ENCODE results near the gene HOXB7. TPM values are rescaled to one million over a fixed set of nuclear protein-coding genes. Genes with fewer than 3 reads are reported as not detected.

Gene HOXB7
- total RNA-seq, 2 donors from 2014 or later = 0.82 TPM; not detected in 1

DNA sequence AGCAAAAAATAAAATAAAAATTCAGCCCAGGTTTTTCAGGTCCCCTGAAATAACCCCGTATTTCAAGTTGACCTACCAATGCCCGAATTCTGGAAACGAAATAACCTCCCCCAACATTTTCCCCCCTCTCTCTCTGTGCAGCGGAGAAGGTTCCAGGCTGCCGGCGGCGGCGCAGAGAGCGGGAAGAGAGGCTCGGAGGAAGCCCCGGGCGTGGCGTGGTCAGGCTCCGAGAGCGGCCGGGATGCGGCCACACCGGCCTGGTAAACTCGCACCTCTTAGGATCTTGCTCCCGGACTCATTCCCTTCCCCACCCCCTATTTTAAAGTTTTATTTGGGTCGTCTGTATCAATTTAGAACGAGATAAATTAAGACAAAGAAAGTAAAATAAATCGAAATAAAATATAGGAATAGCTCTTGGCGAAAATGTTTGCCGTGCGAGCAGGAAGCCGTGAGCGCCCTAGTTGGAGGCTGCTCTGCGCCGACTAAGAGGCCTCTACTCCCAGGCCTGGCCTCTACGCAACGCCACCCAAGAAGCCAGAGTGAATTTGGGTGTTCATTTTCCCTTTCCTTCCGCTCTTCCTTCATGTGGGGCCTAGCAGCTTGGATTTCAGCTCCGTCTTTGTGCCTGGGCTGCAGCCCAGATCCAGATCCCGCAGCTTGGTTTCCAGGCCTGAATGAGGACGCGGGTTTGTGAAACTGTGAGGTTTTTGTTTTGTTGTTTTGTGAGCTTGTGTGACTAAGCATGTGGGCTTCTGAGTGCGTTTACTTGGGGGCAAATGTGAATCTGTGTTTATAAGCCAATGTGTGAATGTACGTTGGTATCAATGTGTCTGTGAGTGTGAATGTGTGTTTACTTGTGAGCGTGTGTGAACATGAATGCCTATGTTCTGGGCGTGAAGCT is 4.6 kb downstream of the HOXB7 start:
- peaks cover 88% of the 10 kb centered on the region for H3K27me3 Mint-ChIP-seq
- no peaks in the 10 kb centered on the region for H3K9me3 ChIP-seq (ENCODE audit: control insufficient read depth, low read length, poor library complexity, severe bottlenecking)
- H3K27ac Mint-ChIP-seq = no peak overlapping the region
- peaks cover 18% of the 10 kb centered on the region for H3K4me1 Mint-ChIP-seq
- H3K36me3 Mint-ChIP-seq (ENCODE audit: low read depth) = peaks cover 6% of the 10 kb centered on the region
- ATAC-seq = no peak
- no peak overlapping the region for H3K4me3 Mint-ChIP-seq
- no peak for DNase-seq

GRCh38 chr17:48605409-48605919 is 5.4 kb downstream of the HOXB7 start:
- Mint-ChIP-seq H3K36me3 (ENCODE audit: low read depth) (peaks cover 6% of the 10 kb centered on the region), H3K27me3 (peaks cover 89% of the 10 kb centered on the region), H3K27ac (no peak overlapping the region), H3K4me1 (peaks cover 15% of the 10 kb centered on the region), H3K4me3 (no peak overlapping the region)
- no peak for ATAC-seq
- no peaks in the 10 kb centered on the region for H3K9me3 ChIP-seq (ENCODE audit: control insufficient read depth, low read length, poor library complexity, severe bottlenecking)
- no peak for DNase-seq

GRCh38 chr17:48604770-48605329 is 6.0 kb downstream of the HOXB7 start, which contains the start of gene HOXB6:
Gene HOXB6, minus strand, starts transcription at chr17:48604986. Its CDS starts 6,836 bp downstream, at chr17:48598150.
- peak within 1 kb of the TSS; percentile 64 for H3K4me3 Mint-ChIP-seq
- H3K4me1 Mint-ChIP-seq = peaks cover 15% of the 10 kb centered on the region
- ATAC-seq = no peak
- no peak for DNase-seq
- peak within 1 kb of the TSS; percentile 27 for H3K27ac Mint-ChIP-seq
- H3K36me3 Mint-ChIP-seq (ENCODE audit: low read depth) = peaks cover 8% of the 10 kb centered on the region
- no peaks in the 10 kb centered on the region for H3K9me3 ChIP-seq (ENCODE audit: control insufficient read depth, low read length, poor library complexity, severe bottlenecking)
- peaks cover 95% of the 10 kb centered on the region for H3K27me3 Mint-ChIP-seq

DNA sequence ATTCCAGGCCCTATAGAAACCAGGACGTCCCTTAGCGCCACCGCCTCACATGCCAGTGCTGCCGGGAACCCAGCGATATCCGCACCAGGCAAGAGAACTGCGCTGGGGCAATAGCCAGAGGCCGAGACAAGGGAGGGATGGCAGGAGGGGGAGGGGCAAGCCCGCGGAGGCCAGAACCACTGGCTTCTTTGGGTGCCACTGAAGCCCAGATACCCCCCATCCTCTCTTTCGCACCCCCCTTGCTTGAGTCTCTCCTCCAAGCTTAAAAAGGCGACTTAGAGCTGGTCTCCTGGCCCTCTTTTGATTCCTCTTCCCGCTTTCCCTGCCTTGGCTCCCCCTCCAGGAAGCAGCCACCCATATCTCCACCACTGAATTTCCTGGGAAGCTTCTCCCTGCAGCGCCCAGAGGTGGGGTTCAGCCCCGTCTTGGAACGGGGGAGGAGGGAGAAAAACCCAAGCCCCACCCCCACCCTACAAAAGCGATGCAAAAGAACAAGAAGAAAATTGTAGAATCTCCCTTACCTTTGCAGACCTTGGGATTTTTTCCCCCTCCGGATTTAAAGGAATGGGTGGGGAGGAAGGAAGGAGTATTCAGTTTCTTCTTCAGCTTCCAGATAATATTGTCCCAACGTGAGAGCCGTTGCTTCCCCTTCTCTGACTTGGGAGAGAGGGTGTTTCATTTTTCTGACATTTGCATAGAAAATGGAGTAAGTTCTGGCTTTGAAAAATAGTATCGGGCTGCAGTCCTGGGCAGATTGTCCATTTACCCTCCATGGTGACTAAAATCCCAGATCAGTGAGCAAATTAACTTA is 6.7 kb downstream of the HOXB7 start:
- Mint-ChIP-seq H3K4me3 (peak overlapping the region; percentile 64), H3K27ac (peak overlapping the region; percentile 27), H3K4me1 (peaks cover 15% of the 10 kb centered on the region), H3K27me3 (peaks cover 96% of the 10 kb centered on the region), H3K36me3 (ENCODE audit: low read depth) (peaks cover 8% of the 10 kb centered on the region)
- H3K9me3 ChIP-seq (ENCODE audit: control insufficient read depth, low read length, poor library complexity, severe bottlenecking) = no peaks in the 10 kb centered on the region
- DNase-seq (no peak), ATAC-seq (no peak)

- Mint-ChIP-seq H3K4me3 (peak overlapping the region; percentile 69), H3K27ac (no peak overlapping the region), H3K27me3 (peaks cover 97% of the 10 kb centered on the region), H3K36me3 (ENCODE audit: low read depth) (peaks cover 9% of the 10 kb centered on the region), H3K4me1 (peaks cover 27% of the 10 kb centered on the region)
- no peak for ATAC-seq
- no peak for DNase-seq
- no peaks in the 10 kb centered on the region for H3K9me3 ChIP-seq (ENCODE audit: control insufficient read depth, low read length, poor library complexity, severe bottlenecking)
Observed at GRCh38 chr17:48601539-48602425, 9.0 kb downstream of the HOXB7 start.

DNA sequence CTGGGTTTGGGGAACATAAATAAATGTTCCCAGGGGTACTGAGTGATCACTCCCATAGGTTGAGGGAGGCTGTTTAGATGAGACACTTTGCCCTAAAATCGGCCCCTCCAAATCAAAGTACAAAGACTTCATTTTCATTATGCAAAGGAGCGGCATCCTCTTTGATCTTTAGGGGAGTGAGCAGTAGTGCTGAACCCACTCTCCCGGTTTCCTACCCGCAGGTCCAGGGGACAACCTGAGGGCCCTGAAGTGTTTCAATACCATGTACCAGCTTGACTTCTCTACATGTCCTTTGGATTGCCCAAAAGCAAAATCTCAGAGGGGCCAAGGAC is 9.6 kb downstream of the HOXB7 start:
- H3K27ac Mint-ChIP-seq = no peak overlapping the region
- no peak overlapping the region for H3K4me3 Mint-ChIP-seq
- peaks cover 97% of the 10 kb centered on the region for H3K27me3 Mint-ChIP-seq
- H3K4me1 Mint-ChIP-seq = peaks cover 34% of the 10 kb centered on the region
- no peak for ATAC-seq
- no peak for DNase-seq
- no peaks in the 10 kb centered on the region for H3K9me3 ChIP-seq (ENCODE audit: control insufficient read depth, low read length, poor library complexity, severe bottlenecking)
- H3K36me3 Mint-ChIP-seq (ENCODE audit: low read depth) = peaks cover 9% of the 10 kb centered on the region

DNA sequence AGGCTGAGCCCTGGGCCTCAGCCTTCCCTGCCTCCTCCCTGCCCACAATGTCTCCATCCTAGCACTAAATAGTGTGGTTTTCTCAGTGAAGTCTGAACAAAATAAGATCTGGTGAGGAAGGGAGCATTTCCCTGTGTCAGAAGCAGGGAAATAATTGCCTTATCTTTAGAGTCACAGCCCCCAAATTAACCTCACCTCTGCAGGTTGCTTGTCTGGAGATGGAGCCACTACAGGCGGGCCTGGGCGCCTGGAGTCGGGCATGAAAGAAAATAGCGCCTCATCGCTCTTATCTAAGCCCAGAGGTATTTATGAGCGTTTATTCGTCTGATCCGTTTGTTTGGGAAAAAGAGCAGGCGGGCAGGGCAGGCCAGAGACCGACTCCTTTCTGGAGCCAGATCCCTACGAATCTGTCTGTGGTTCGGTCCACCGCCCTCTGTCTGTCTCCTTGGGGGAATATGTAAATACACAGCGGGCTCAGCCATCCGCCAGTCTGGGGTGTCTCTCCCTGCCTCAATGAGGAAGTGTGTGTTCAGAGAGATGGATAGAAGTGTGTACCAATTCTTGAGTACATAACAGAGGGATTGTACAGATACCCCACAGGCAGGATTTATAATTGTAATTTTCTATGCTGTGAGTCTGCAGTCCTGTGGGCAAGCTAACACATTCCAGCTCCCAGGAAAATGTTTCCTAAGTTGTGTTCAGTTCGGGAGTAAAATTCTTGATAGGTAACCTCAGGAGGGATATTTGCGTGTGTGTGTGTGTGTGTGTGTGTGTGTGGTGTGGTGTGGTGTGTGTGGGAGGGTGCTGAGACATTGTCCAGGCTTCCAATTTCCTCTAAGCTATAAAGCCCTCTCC is 10.3 kb downstream of the HOXB7 start:
- Mint-ChIP-seq H3K27me3 (peaks cover 97% of the 10 kb centered on the region), H3K36me3 (ENCODE audit: low read depth) (peaks cover 9% of the 10 kb centered on the region), H3K4me1 (peaks cover 37% of the 10 kb centered on the region), H3K4me3 (no peak overlapping the region), H3K27ac (no peak overlapping the region)
- DNase-seq (no peak), ATAC-seq (no peak)
- H3K9me3 ChIP-seq (ENCODE audit: control insufficient read depth, low read length, poor library complexity, severe bottlenecking) = no peaks in the 10 kb centered on the region

- DNase-seq = no peak
- Mint-ChIP-seq H3K27me3 (peaks cover 99% of the 10 kb centered on the region), H3K4me1 (peaks cover 33% of the 10 kb centered on the region), H3K36me3 (ENCODE audit: low read depth) (peaks cover 9% of the 10 kb centered on the region), H3K27ac (no peak overlapping the region), H3K4me3 (no peak overlapping the region)
- no peaks in the 10 kb centered on the region for H3K9me3 ChIP-seq (ENCODE audit: control insufficient read depth, low read length, poor library complexity, severe bottlenecking)
- no peak for ATAC-seq
Observed at GRCh38 chr17:48599354-48599753, 11.5 kb downstream of the HOXB7 start.

- Mint-ChIP-seq H3K36me3 (ENCODE audit: low read depth) (peaks cover 9% of the 10 kb centered on the region), H3K4me3 (peak overlapping the region; percentile 89), H3K27ac (no peak overlapping the region), H3K4me1 (peaks cover 37% of the 10 kb centered on the region), H3K27me3 (peaks cover 99% of the 10 kb centered on the region)
- no peak for DNase-seq
- no peak for ATAC-seq
- H3K9me3 ChIP-seq (ENCODE audit: control insufficient read depth, low read length, poor library complexity, severe bottlenecking) = no peaks in the 10 kb centered on the region
Observed at GRCh38 chr17:48598736-48599135, 12.1 kb downstream of the HOXB7 start.

DNA sequence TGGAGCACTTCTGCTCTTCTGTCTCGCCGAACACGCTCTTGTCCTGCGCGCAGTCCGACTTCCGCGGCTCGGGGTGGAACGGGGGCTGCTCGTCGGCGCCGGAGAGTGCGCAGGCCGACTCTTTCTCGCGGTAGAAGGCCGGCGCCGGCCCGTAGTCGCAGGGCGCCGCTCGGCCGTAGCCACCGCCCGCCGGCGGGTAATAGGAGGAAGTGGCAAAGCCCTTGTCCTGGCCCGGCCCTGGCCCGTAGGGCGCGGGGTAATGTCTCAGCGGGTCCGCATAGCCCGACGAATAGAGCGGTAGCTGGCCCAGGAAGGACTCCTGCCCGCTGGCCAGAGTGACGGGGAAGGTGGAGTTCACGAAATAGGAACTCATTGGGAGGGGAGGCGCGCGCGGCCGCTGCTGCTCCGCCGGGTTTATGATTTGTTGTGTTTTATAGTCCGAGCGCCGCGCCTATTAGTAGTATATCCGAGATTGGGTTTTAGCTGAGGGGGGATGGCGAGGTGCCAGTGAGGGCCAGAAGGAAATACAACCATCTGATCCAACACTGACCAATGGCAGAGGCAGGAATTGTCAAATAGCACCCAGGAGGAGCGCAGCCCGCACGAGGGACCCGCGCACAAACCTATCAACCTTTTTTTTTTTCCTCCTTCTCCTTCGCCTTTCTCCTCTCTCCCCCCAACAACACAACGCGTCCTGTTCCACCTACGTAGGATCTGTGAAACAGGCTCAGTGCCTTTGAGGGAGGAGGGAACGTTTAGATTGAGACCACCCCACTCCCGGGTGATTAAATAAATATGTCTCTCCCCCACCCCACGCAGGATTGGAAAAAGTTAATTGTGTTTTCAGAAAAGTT is 12.8 kb downstream of the HOXB7 start:
- ATAC-seq (peak; percentile 45), DNase-seq (no peak)
- peaks cover 40% of the 10 kb centered on the region for H3K4me1 Mint-ChIP-seq
- no peak overlapping the region for H3K27ac Mint-ChIP-seq
- no peaks in the 10 kb centered on the region for H3K9me3 ChIP-seq (ENCODE audit: control insufficient read depth, low read length, poor library complexity, severe bottlenecking)
- H3K4me3 Mint-ChIP-seq = peak overlapping the region; percentile 89
- H3K27me3 Mint-ChIP-seq = peaks cover 95% of the 10 kb centered on the region
- peaks cover 9% of the 10 kb centered on the region for H3K36me3 Mint-ChIP-seq (ENCODE audit: low read depth)

- Mint-ChIP-seq H3K4me1 (peaks cover 42% of the 10 kb centered on the region), H3K36me3 (ENCODE audit: low read depth) (peaks cover 9% of the 10 kb centered on the region), H3K27me3 (peaks cover 95% of the 10 kb centered on the region), H3K27ac (no peak overlapping the region), H3K4me3 (peak overlapping the region; percentile 89)
- DNase-seq (no peak), ATAC-seq (no peak)
- no peaks in the 10 kb centered on the region for H3K9me3 ChIP-seq (ENCODE audit: control insufficient read depth, low read length, poor library complexity, severe bottlenecking)
Observed at GRCh38 chr17:48597528-48597777, 13.4 kb downstream of the HOXB7 start.
